ENCODE data around the gene ARHGAP18.

Gene ARHGAP18, protein sequence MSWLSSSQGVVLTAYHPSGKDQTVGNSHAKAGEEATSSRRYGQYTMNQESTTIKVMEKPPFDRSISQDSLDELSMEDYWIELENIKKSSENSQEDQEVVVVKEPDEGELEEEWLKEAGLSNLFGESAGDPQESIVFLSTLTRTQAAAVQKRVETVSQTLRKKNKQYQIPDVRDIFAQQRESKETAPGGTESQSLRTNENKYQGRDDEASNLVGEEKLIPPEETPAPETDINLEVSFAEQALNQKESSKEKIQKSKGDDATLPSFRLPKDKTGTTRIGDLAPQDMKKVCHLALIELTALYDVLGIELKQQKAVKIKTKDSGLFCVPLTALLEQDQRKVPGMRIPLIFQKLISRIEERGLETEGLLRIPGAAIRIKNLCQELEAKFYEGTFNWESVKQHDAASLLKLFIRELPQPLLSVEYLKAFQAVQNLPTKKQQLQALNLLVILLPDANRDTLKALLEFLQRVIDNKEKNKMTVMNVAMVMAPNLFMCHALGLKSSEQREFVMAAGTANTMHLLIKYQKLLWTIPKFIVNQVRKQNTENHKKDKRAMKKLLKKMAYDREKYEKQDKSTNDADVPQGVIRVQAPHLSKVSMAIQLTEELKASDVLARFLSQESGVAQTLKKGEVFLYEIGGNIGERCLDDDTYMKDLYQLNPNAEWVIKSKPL

GRCh38 chr6:129709769-129710449 is at the start of gene ARHGAP18:
ARHGAP18 (minus strand) TSS chr6:129710177; CDS start chr6:129710136, 41 bp downstream.
- no peaks in the 10 kb centered on the region for H3K36me3 ChIP-seq (ENCODE audit: insufficient read depth, low read length)
- peak within 1 kb of the TSS; percentile 55 for H3K9ac ChIP-seq (ENCODE audit: low read depth, low read length)
- H3K4me1 ChIP-seq (ENCODE audit: insufficient read depth, low read length), result peaks cover 5% of the 10 kb centered on the region; the same call in 1 of the 2 replicates
- H3K9me3 ChIP-seq (ENCODE audit: control insufficient read depth, insufficient read depth, low read length), result no peaks in the 10 kb centered on the region

GRCh38 chr6:129755787-129756186 is 45.8 kb upstream of the ARHGAP18 start:
- Histone ChIP-seq H3K9me3 (ENCODE audit: control insufficient read depth, insufficient read depth, low read length) (no peaks in the 10 kb centered on the region), H3K9ac (ENCODE audit: low read depth, low read length) (no peak overlapping the region)

DNA sequence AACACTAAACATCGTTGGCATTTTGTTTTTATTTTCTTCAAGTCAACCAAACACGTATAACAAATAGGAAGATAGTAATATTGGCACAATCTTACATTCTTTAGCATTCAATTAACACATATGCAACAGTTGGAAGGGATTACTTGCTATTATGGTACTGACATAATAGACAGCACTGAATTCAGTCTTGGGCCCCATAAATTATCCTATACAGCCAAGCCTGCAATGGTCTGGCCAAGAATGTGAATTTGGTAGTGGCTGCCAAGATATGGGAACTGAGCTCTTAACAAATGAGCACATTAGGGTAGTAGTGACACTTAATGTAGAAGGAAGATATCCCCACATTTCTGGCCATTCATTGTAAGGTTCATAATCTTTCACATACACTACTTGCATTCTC is 44.8 kb upstream of the ARHGAP18 start:
- Histone ChIP-seq H3K9ac (ENCODE audit: low read depth, low read length) (no peak overlapping the region), H3K36me3 (ENCODE audit: insufficient read depth, low read length) (no peaks in the 10 kb centered on the region), H3K9me3 (ENCODE audit: control insufficient read depth, insufficient read depth, low read length) (no peaks in the 10 kb centered on the region), H3K4me1 (ENCODE audit: insufficient read depth, low read length) (no peaks in the 10 kb centered on the region)

More at GRCh38 chr6:129755787-129756186, 45.8 kb upstream of the ARHGAP18 start:
- Histone ChIP-seq H3K4me1 (ENCODE audit: insufficient read depth, low read length) (no peaks in the 10 kb centered on the region), H3K36me3 (ENCODE audit: insufficient read depth, low read length) (no peaks in the 10 kb centered on the region)

GRCh38 chr6:129753422-129753821 is 43.4 kb upstream of the ARHGAP18 start:
- Histone ChIP-seq H3K4me1 (ENCODE audit: insufficient read depth, low read length) (peaks cover 5% of the 10 kb centered on the region; the same call in 1 of the 2 replicates), H3K9me3 (ENCODE audit: control insufficient read depth, insufficient read depth, low read length) (no peaks in the 10 kb centered on the region), H3K9ac (ENCODE audit: low read depth, low read length) (no peak overlapping the region), H3K36me3 (ENCODE audit: insufficient read depth, low read length) (no peaks in the 10 kb centered on the region)

DNA sequence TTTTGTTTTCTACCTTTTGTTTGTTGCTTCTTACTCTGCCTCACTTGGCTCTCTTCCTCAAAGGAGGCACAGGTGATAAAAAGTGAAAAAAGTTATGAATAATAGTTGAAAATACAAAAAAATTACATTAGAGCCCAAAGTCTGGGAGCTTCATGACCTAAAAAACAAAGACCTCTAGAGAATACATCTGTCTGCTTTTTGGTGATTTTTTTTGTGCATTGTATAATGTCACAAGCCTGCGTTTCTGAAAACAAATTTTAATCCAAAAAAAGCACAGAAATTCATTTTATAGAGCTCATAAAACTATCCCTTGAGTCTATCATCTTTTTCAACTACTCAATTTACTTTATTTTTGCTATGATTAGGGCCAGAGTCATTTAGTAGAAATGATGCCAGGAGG is 41.4 kb upstream of the ARHGAP18 start:
- Histone ChIP-seq H3K9ac (ENCODE audit: low read depth, low read length) (no peak overlapping the region), H3K4me1 (ENCODE audit: insufficient read depth, low read length) (peaks cover 5% of the 10 kb centered on the region; the same call in 1 of the 2 replicates), H3K36me3 (ENCODE audit: insufficient read depth, low read length) (no peaks in the 10 kb centered on the region), H3K9me3 (ENCODE audit: control insufficient read depth, insufficient read depth, low read length) (no peaks in the 10 kb centered on the region)

GRCh38 chr6:129750360-129750759 is 40.4 kb upstream of the ARHGAP18 start:
- Histone ChIP-seq H3K9me3 (ENCODE audit: control insufficient read depth, insufficient read depth, low read length) (no peaks in the 10 kb centered on the region), H3K36me3 (ENCODE audit: insufficient read depth, low read length) (no peaks in the 10 kb centered on the region), H3K4me1 (ENCODE audit: insufficient read depth, low read length) (peaks cover 5% of the 10 kb centered on the region; the same call in 1 of the 2 replicates), H3K9ac (ENCODE audit: low read depth, low read length) (no peak overlapping the region)

GRCh38 chr6:129749749-129750120 is 39.8 kb upstream of the ARHGAP18 start:
- H3K9me3 ChIP-seq (ENCODE audit: control insufficient read depth, insufficient read depth, low read length), result no peaks in the 10 kb centered on the region
- no peaks in the 10 kb centered on the region for H3K36me3 ChIP-seq (ENCODE audit: insufficient read depth, low read length)
- H3K9ac ChIP-seq (ENCODE audit: low read depth, low read length), result no peak overlapping the region
- H3K4me1 ChIP-seq (ENCODE audit: insufficient read depth, low read length), result peaks cover 7% of the 10 kb centered on the region; the same call in 1 of the 2 replicates

GRCh38 chr6:129748901-129749748 is 39.1 kb upstream of the ARHGAP18 start:
- Histone ChIP-seq H3K9me3 (ENCODE audit: control insufficient read depth, insufficient read depth, low read length) (no peaks in the 10 kb centered on the region), H3K9ac (ENCODE audit: low read depth, low read length) (no peak overlapping the region), H3K4me1 (ENCODE audit: insufficient read depth, low read length) (peaks cover 13% of the 10 kb centered on the region), H3K36me3 (ENCODE audit: insufficient read depth, low read length) (no peaks in the 10 kb centered on the region)

DNA sequence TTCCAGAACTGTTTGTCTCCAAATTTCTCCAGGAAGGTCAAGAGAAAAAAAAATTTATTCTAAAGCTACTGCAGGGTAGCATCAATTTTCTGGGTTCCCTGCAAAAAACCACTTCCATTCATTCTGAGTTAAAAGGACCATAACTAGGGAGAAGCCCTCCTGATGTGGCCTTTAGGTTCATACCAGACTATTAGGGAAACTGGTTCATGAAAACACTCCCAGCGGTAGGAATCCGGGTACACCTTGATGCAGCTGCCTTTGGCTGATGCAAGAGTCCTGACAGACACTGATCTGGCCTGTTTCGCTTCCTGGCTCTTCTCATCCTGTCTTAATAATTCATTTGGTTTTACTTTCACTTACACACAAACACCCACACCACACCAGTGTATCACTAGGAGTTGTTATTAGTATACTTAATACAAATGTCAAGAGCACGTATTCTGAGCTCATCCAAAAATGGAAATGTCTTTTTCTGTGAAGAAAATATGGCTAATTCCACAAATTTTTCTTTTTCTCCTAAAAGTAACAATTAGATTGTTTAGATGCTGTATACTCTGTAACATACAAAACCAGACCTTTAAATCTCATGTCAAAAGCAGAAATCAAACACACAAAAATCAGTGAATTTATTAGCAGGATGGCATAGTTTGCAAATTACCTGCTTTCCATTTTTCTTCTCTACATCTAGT is 38.4 kb upstream of the ARHGAP18 start:
- no peaks in the 10 kb centered on the region for H3K9me3 ChIP-seq (ENCODE audit: control insufficient read depth, insufficient read depth, low read length)
- H3K36me3 ChIP-seq (ENCODE audit: insufficient read depth, low read length), result no peaks in the 10 kb centered on the region
- H3K4me1 ChIP-seq (ENCODE audit: insufficient read depth, low read length), result peaks cover 14% of the 10 kb centered on the region
- H3K9ac ChIP-seq (ENCODE audit: low read depth, low read length), result no peak overlapping the region

- Histone ChIP-seq H3K9ac (ENCODE audit: low read depth, low read length) (no peak overlapping the region), H3K36me3 (ENCODE audit: insufficient read depth, low read length) (no peaks in the 10 kb centered on the region), H3K4me1 (ENCODE audit: insufficient read depth, low read length) (peaks cover 14% of the 10 kb centered on the region), H3K9me3 (ENCODE audit: control insufficient read depth, insufficient read depth, low read length) (no peaks in the 10 kb centered on the region)
Measured at GRCh38 chr6:129747588-129748112, 37.7 kb upstream of the ARHGAP18 start.

- no peaks in the 10 kb centered on the region for H3K9me3 ChIP-seq (ENCODE audit: control insufficient read depth, insufficient read depth, low read length)
- H3K36me3 ChIP-seq (ENCODE audit: insufficient read depth, low read length), result no peaks in the 10 kb centered on the region
- no peak overlapping the region for H3K9ac ChIP-seq (ENCODE audit: low read depth, low read length)
- peaks cover 14% of the 10 kb centered on the region for H3K4me1 ChIP-seq (ENCODE audit: insufficient read depth, low read length)
Measured at GRCh38 chr6:129744880-129745237, 34.9 kb upstream of the ARHGAP18 start.

DNA sequence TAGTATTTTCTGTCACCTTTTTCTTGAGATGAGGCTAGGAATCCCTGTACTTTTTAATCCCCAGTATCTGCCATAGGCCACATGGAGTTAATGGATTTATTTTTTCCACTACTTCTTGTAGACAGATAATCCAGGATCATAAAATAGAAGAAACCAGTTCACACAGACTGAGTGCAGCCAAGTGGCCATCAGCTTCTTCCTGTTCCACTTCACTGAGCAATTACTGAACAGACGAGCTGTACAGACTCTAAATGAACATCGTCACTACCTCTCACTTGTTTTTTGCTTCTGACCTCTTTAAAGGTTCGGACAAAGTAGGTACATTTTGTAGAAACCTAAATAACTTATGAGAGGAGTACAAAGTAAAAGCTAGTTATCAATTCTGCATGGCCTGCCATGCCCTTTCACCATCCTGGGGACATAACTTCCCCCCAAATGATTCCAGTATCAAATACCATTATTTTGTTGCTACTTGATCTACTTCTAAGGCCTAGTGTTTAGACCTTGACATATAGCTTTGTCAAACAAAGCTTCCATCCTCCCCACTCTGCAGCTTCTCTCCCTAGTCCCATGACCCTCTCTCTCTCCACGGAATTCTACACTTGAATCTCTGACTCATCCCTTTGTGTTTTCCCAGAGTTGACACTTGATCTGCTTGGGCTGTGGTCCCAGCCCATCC is 34.4 kb upstream of the ARHGAP18 start:
- no peaks in the 10 kb centered on the region for H3K36me3 ChIP-seq (ENCODE audit: insufficient read depth, low read length)
- H3K4me1 ChIP-seq (ENCODE audit: insufficient read depth, low read length), result peaks cover 14% of the 10 kb centered on the region
- H3K9ac ChIP-seq (ENCODE audit: low read depth, low read length), result no peak overlapping the region
- no peaks in the 10 kb centered on the region for H3K9me3 ChIP-seq (ENCODE audit: control insufficient read depth, insufficient read depth, low read length)

GRCh38 chr6:129740013-129740412 is 30.0 kb upstream of the ARHGAP18 start:
- Histone ChIP-seq H3K4me1 (ENCODE audit: insufficient read depth, low read length) (peaks cover 9% of the 10 kb centered on the region), H3K9me3 (ENCODE audit: control insufficient read depth, insufficient read depth, low read length) (no peaks in the 10 kb centered on the region), H3K9ac (ENCODE audit: low read depth, low read length) (no peak overlapping the region), H3K36me3 (ENCODE audit: insufficient read depth, low read length) (no peaks in the 10 kb centered on the region)
